ENCODE data around the gene PPP1R3E. TPM values are rescaled to one million over a fixed set of nuclear protein-coding genes. Genes with fewer than 3 reads are reported as not detected.
"Not testable (repeated sequence)": the region's sequence is repeated elsewhere in the genome, so short reads cannot be mapped to it uniquely, and the experiment has no call there.

Gene PPP1R3E
- total RNA-seq, 1 donor from 2014 or later = 16.9 TPM

GRCh38 chr14:23269193-23269592 is 33.5 kb downstream of the PPP1R3E start:
- Histone ChIP-seq H3K27me3 (ENCODE audit: low read depth) (no peaks in the 10 kb centered on the region), H3K4me1 (no peaks in the 10 kb centered on the region), H3K27ac (no peak overlapping the region), H3K9me3 (no peaks in the 10 kb centered on the region), H3K36me3 (no peaks in the 10 kb centered on the region), H3K4me3 (no peak overlapping the region)
- ATAC-seq (no peak), DNase-seq (no peak)
- intact Hi-C loops (cut with DNase I) = no loop called here
- no peak for TF ChIP-seq CTCF (IDR thresholded peaks at IDR 0.05)

GRCh38 chr14:23260849-23261248 is 41.8 kb downstream of the PPP1R3E start:
- H3K36me3 ChIP-seq; DNase-seq; H3K4me1 ChIP-seq; H3K27ac ChIP-seq; H3K27me3 ChIP-seq (ENCODE audit: low read depth); H3K4me3 ChIP-seq; intact Hi-C loops (cut with DNase I); H3K9me3 ChIP-seq; ATAC-seq: not testable (repeated sequence)

- intact Hi-C loops (cut with DNase I) = no loop called here
- H3K36me3 ChIP-seq = no peaks in the 10 kb centered on the region
- no peak for TF ChIP-seq CTCF (IDR thresholded peaks at IDR 0.05)
These were observed 43.2 kb downstream of the PPP1R3E start for GRCh38 chr14:23259426-23259825.

GRCh38 chr14:23258256-23258655 is 44.4 kb downstream of the PPP1R3E start:
- Histone ChIP-seq H3K9me3 (no peaks in the 10 kb centered on the region), H3K4me3 (no peak overlapping the region), H3K27ac (no peak overlapping the region), H3K27me3 (ENCODE audit: low read depth) (peaks cover 4% of the 10 kb centered on the region), H3K4me1 (no peaks in the 10 kb centered on the region), H3K36me3 (no peaks in the 10 kb centered on the region)
- no peak for TF ChIP-seq CTCF (IDR thresholded peaks at IDR 0.05)
- no peak for ATAC-seq
- DNase-seq = no peak
- intact Hi-C loops (cut with DNase I) = no loop called here

More at GRCh38 chr14:23259426-23259825, 43.2 kb downstream of the PPP1R3E start:
- no peak overlapping the region for H3K4me3 ChIP-seq
- no peak overlapping the region for H3K27ac ChIP-seq
- peaks cover 4% of the 10 kb centered on the region for H3K27me3 ChIP-seq (ENCODE audit: low read depth)
- no peak for DNase-seq
- H3K9me3 ChIP-seq = no peaks in the 10 kb centered on the region
- H3K4me1 ChIP-seq = no peaks in the 10 kb centered on the region
- no peak for ATAC-seq

GRCh38 chr14:23252420-23253333 is 50.0 kb downstream of the PPP1R3E start:
- Histone ChIP-seq H3K27ac (no peak overlapping the region), H3K9me3 (no peaks in the 10 kb centered on the region), H3K36me3 (no peaks in the 10 kb centered on the region), H3K4me1 (no peaks in the 10 kb centered on the region), H3K4me3 (no peak overlapping the region), H3K27me3 (ENCODE audit: low read depth) (no peaks in the 10 kb centered on the region)
- TF ChIP-seq CTCF (IDR thresholded peaks at IDR 0.05) = no peak
- intact Hi-C loops (cut with DNase I) = no loop called here
- no peak for DNase-seq
- ATAC-seq = no peak

GRCh38 chr14:23252006-23252405 is 50.7 kb downstream of the PPP1R3E start:
- Histone ChIP-seq H3K4me1 (no peaks in the 10 kb centered on the region), H3K9me3 (no peaks in the 10 kb centered on the region), H3K36me3 (no peaks in the 10 kb centered on the region), H3K4me3 (no peak overlapping the region), H3K27me3 (ENCODE audit: low read depth) (no peaks in the 10 kb centered on the region), H3K27ac (no peak overlapping the region)
- no peak for DNase-seq
- TF ChIP-seq CTCF (IDR thresholded peaks at IDR 0.05) = no peak
- intact Hi-C loops (cut with DNase I) = no loop called here
- ATAC-seq = no peak
